GM12874 (cell line): ENCODE measurements around the gene AANAT.
A peak's percentile ranks its signal among the peaks of the same experiment; 100 is the strongest.

Experiments used
- TF ChIP-seq, protein P1 (sequence below): IDR thresholded peaks from 2 replicates; pipeline ENCODE4 v1.5.1; 2011; ENCODE audit warnings: low read depth, mild to moderate bottlenecking, control low read depth, low read length, moderate library complexity; ENCODE audit not compliant: insufficient read depth

The AANAT gene

GRCh38 chr17:76506408-76507345 is 39.3 kb downstream of the AANAT start:
- TF ChIP-seq, protein P1, sequence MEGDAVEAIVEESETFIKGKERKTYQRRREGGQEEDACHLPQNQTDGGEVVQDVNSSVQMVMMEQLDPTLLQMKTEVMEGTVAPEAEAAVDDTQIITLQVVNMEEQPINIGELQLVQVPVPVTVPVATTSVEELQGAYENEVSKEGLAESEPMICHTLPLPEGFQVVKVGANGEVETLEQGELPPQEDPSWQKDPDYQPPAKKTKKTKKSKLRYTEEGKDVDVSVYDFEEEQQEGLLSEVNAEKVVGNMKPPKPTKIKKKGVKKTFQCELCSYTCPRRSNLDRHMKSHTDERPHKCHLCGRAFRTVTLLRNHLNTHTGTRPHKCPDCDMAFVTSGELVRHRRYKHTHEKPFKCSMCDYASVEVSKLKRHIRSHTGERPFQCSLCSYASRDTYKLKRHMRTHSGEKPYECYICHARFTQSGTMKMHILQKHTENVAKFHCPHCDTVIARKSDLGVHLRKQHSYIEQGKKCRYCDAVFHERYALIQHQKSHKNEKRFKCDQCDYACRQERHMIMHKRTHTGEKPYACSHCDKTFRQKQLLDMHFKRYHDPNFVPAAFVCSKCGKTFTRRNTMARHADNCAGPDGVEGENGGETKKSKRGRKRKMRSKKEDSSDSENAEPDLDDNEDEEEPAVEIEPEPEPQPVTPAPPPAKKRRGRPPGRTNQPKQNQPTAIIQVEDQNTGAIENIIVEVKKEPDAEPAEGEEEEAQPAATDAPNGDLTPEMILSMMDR = peak; percentile 88

- TF ChIP-seq, protein P1 = no peak
Measured at GRCh38 chr17:76510831-76511244, 43.4 kb downstream of the AANAT start.

DNA sequence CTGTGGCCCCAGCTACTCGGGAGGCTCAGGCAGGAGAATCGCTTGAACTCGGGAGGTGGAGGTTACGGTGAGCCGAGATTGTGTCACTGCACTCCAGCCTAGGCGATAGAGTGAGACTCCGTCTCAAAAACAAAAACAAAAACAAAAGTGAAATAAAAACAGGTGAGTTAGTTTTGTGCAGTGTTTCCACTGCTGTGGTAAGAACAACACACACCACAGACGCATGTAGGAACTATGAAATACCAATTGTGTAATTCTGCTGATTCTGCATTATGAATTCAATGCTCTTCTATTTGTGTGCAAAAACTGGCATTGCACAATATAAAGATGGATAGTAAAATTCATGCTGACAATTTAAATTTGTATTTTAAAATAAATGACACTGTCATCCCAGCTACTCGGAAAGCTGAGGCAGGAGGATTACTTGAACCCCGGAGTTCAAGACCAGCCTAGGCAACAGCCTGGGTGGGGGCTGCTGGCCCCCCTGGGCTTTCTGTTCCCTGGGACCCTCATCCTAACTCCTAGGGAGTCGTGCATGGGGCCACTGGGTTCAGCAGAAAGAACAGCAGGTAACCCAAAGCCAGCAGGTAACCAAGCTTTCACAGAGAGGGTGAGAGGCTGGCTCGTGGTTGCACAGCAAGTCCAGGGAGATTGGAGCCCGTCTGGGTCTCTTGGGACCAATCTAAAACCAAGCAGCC is 44.4 kb downstream of the AANAT start:
- TF ChIP-seq, protein P1 = no peak

DNA sequence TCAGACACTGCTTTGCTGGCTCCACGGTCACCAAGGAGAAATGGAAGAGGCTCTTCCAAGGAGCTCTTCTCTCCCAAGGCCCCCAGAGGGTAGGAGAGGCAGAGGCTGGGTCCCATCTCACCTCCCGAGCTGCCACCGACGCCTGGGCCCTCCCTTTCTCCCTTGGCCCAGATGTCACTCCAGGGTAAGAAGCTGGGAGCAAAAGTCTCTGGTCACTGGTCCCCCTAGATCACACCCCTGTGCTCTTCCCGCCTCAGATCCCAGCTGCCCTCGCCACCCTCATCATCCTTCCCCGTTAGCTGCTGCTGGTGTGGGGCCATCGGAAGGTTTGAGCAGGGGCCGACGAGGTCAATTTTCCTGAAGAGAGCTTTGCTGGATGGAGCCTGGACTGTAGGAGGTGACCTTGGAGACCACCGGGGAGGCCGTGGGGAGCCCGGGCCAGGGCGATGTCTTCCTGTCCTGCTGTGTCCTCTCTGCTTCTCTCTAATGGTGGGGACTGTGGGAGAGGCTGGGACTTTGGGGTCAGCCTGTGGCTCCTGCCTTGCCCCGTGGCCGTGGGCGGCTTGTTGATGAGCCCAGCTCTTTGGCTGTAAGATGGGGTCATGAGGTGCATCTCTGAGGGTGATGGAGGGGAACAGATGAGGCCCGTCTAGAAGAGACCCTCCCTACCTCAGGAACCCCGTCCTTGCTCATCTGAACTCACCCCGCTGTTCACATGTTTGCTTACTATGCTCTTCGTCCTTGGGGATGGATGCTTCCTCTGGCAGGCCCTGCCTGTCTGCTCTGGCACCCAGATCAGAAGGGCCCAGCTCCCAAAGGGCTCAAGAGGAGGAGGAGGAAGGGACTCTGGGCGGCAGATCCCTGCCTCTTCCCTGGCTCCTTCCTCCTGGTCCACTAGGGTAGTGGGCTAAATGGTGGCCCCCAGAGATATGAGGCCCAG is 45.2 kb downstream of the AANAT start:
- TF ChIP-seq, protein P1 = no peak

DNA sequence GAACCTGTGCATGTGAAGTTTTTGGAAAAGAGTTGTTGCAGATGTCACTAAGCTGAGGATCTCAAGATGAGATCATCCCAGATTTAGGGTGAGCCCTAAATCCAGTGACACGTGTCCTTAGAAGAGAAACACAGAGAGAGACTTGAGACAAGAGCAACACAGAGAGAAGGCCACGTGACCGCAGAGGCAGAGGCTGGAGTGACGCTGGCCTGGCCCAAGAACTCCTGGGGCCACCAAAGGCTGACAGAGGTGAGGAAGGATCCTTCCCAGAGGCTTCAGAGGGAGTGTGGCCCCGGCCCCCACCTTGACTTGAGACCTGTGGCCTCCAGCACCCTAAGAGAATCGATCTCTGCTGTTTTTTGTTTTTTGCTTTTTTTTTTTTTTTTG is 45.9 kb downstream of the AANAT start:
- TF ChIP-seq, protein P1 = no peak

DNA sequence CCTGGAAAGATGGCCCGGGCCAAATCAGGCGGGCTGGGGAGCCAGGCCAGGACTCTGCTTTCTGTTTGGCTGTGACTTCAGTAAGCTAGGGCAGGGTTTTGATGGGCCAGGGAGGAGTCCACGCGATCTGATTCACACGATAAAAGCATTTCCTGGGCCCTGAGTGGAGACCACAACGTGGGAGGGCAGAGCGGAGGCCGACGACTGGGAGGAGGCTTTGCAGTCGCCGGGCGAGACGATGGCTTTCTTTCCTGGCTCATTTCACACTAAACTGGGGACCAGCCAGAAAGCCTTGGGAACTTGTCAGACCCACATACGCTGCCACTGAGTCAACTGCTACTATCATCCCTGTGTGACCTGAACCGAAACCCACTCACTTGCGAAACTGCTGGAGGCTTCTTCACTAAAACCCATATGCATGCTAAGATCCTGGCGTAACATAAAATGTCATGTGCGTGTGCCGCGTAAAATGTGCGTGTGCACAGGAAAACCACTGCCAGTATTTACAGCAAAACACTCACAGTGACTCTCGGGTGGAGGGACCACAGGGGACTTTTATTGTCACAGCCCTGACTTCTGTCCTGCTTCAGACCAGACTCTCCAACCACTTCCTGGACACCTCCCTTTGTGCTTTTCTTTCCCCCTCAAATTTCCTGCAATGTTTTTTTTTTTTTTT is 48.0 kb downstream of the AANAT start:
- TF ChIP-seq, protein P1 = no peak
